ENCODE measurements around the gene ASCC1. TPM values are rescaled to one million over a fixed set of nuclear protein-coding genes. Genes with fewer than 3 reads are reported as not detected.
"Not testable (repeated sequence)": the region's sequence is repeated elsewhere in the genome, so short reads cannot be mapped to it uniquely, and the experiment has no call there.

ASCC1 gene
- total RNA-seq, 1 donor: 14.2 TPM

DNA sequence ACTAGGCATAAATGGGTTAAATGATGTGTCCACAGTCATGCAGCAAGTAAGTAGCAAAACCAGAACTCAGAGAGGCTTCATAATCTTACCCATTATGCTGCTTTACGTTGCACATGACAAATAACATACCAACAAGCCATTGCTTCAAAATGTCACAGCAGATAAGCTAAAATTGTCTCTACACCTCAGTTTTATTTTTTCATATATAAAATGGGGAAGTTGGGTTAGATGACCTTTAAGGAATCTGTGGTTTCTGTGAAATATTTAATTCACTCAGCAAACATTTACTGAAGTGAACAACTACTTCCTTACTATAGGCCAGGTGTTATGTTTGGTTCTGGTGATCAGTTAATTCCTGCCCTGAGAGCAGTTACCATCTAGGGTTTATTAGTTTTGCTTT, 2.2 kb upstream of the ASCC1 start:
- H3K4me1 ChIP-seq (ENCODE audit: insufficient read depth, low read length): peaks cover 54% of the 10 kb centered on the region

DNA sequence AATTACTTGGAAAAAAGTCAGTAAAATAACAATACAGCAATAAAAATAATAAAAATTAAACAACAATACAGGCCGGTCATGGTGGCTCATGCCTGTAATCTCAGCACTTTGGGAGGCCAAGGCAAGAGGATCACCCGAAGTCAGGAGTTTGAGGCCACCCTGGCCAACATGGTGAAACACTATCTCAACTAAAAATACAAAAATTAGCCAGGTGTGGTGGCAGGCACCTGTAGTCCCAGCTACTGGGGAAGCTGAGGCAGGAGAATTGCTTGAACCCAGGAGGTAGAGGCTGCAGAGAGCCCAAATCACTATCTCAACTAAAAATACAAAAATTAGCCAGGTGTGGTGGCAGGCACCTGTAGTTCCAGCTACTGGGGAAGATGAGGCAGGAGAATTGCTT, 4.2 kb downstream of the ASCC1 start:
- peaks cover 17% of the 10 kb centered on the region for H3K4me1 ChIP-seq (ENCODE audit: insufficient read depth, low read length)
- not testable (repeated sequence) for H3K4me3 ChIP-seq (ENCODE audit: low read length); H3K9me3 ChIP-seq (ENCODE audit: low read depth, low read length); H3K27me3 ChIP-seq (ENCODE audit: insufficient read depth, low read length)

More for the DNA sequence above, 2.2 kb upstream of the ASCC1 start:
- Histone ChIP-seq H3K9me3 (ENCODE audit: low read depth, low read length) (no peaks in the 10 kb centered on the region), H3K4me3 (ENCODE audit: low read length) (no peak overlapping the region), H3K27me3 (ENCODE audit: insufficient read depth, low read length) (no peaks in the 10 kb centered on the region)

DNA sequence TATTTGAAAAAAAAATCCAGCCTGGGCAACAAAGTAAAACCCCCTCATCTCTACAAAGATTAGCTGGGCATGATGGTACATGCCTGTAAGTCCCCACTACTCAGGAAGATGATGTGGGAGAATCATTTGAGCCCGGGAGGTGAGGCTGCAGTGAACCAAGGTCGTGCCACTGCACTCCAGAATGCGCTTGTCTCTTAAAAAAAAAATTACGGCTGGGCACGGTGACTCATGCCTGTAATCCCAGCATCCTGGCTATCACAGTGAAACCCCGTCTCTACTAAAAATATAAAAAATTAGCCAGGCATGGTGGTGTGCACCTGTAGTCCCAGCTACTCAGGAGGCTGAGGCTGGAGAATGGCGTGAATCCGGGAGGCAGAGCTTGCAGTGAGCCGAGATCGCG, 4.7 kb downstream of the ASCC1 start:
- not testable (repeated sequence) for H3K4me3 ChIP-seq (ENCODE audit: low read length); H3K9me3 ChIP-seq (ENCODE audit: low read depth, low read length)
- H3K4me1 ChIP-seq (ENCODE audit: insufficient read depth, low read length): peaks cover 13% of the 10 kb centered on the region

DNA sequence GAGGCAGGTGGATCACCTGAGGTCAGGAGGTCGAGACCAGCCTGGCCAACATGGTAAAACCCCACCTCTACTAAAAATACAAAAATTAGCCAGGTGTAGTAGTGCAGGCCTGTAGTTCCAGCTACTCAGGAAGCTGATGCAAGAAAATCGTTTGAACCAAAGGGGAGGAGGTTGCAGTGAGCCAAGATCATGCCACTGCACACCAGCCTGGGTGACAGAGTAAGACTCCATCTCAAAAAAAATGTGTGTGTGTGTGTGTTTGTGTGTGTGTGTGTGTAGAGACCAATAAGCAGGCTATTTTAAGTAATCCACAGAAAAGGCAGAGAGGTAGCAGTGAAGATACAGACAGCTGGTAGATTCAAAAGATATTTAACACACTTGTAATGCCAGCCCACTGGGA, 7.5 kb downstream of the ASCC1 start:
- not testable (repeated sequence) for H3K4me1 ChIP-seq (ENCODE audit: insufficient read depth, low read length); H3K9me3 ChIP-seq (ENCODE audit: low read depth, low read length); H3K27me3 ChIP-seq (ENCODE audit: insufficient read depth, low read length); H3K4me3 ChIP-seq (ENCODE audit: low read length)

More for the DNA sequence above, 4.7 kb downstream of the ASCC1 start:
- not testable (repeated sequence) for H3K27me3 ChIP-seq (ENCODE audit: insufficient read depth, low read length)

DNA sequence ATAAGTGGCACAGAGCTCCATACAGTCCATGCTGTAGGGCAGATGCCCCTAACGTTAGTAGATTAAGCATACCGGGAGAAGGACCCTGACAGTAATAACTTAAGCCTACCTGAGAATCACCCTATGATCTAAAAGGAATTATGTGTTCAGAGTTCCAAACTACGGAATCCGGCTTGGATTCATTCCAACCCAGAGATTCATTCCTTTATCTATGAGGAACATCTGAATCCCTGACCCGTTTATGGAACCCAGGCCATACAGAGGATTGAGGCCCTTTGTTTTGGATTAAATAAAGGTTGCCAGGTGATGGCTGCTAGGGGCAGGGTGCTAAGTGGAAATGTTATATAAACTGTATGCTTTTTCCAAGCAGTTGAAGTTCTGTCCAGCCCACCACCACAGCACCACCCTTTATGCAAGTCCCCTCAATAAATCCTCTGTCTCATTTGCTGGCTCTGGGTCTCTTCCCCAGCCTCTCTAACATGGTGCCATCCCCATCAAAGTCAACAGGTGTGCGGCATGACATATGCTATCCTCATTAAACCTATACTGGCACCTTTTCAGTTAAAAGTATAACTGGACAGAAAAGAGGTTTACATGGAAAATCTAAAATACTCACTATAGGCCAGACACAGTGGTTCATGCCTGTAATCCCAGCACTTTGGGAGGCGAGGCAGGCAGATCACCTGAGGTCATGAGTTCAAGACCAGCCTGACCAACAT, 9.4 kb downstream of the ASCC1 start:
- H3K9me3 ChIP-seq (ENCODE audit: low read depth, low read length): no peaks in the 10 kb centered on the region
- H3K4me3 ChIP-seq (ENCODE audit: low read length): no peak overlapping the region
- H3K4me1 ChIP-seq (ENCODE audit: insufficient read depth, low read length): no peaks in the 10 kb centered on the region
- no peaks in the 10 kb centered on the region for H3K27me3 ChIP-seq (ENCODE audit: insufficient read depth, low read length)

DNA sequence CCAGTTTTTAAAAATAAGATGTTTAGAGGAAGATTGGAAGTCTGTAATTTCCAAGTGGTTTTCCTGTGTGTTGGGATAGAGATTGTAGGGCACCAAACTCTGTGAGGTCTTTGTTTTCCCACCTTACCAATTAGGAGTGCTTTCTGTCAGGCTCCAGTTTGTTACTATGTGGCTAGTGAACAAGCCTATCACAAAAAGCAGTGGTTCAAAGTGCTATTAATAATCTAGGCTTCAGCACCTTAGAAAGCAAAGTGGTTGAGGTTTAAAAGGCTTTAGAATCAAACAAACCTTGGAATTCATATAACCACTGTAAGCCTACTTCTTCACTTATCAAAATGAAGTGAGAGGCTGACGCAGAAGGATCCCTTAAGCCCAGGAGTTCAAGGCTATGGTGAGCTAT, 11.4 kb downstream of the ASCC1 start:
- no peaks in the 10 kb centered on the region for H3K9me3 ChIP-seq (ENCODE audit: low read depth, low read length)
- H3K27me3 ChIP-seq (ENCODE audit: insufficient read depth, low read length): no peaks in the 10 kb centered on the region
- H3K4me3 ChIP-seq (ENCODE audit: low read length): no peak overlapping the region
- H3K4me1 ChIP-seq (ENCODE audit: insufficient read depth, low read length): no peaks in the 10 kb centered on the region

DNA sequence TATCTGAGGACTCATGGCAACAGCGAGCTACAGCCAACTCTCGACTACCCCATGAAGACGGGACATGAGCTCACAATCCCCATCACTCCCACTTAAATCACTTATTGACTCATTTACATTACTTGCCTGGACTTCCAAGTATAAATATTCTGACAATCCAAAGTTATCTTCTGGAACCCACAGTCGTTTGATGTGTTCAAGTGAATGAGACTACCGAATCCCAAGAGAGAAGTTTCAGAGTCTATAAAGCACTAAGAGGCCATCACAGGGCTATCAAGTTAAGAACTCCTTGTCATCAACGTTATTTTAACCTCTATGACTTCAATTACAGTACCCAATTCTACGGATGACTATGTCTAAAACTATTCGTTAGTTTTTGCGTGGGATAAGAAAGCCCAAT, 11.8 kb downstream of the ASCC1 start:
- no peaks in the 10 kb centered on the region for H3K4me1 ChIP-seq (ENCODE audit: insufficient read depth, low read length)
- no peak overlapping the region for H3K4me3 ChIP-seq (ENCODE audit: low read length)
- no peaks in the 10 kb centered on the region for H3K27me3 ChIP-seq (ENCODE audit: insufficient read depth, low read length)
- H3K9me3 ChIP-seq (ENCODE audit: low read depth, low read length): no peaks in the 10 kb centered on the region

DNA sequence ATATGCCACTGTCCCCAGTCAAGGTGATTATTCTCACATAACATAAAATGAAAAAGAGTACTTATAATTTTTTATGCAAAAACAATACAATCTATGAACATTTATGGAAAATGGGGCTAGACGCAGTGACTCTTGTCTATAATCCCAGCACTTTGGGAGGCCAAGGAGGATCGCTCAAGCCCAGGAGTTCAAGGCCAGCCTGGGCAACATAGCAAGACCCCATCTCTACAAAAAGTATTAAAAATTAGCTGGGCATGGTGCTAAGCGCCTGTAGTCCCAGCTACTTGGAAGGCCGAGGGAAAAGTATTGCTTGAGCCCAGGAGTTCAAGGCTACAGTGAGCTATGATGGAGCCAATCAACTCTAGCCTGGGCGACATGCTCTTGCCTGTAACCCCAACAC, 14.8 kb downstream of the ASCC1 start:
- H3K9me3 ChIP-seq (ENCODE audit: low read depth, low read length): no peaks in the 10 kb centered on the region
- H3K4me1 ChIP-seq (ENCODE audit: insufficient read depth, low read length): no peaks in the 10 kb centered on the region
- no peaks in the 10 kb centered on the region for H3K27me3 ChIP-seq (ENCODE audit: insufficient read depth, low read length)
- no peak overlapping the region for H3K4me3 ChIP-seq (ENCODE audit: low read length)

DNA sequence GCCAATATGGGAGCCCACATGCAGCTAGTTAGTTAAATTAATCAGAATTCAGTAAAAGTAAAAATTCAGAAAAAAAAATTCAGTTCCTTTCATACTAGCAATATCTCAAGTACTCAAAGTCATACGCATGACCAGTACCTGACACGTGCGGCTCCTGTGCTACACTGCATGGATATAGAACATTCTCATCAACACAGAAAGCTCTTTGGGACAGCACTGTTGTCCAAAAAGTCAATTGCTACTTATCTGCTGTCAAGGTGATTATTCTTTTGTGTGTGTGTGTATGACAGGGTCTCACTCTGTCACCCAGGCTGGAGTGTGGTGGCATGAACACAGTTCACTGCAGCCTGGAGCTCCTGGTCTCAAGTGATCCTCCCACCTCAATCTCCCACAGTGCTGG, 15.2 kb downstream of the ASCC1 start:
- H3K4me1 ChIP-seq (ENCODE audit: insufficient read depth, low read length): no peaks in the 10 kb centered on the region
- H3K9me3 ChIP-seq (ENCODE audit: low read depth, low read length): no peaks in the 10 kb centered on the region
- H3K4me3 ChIP-seq (ENCODE audit: low read length): no peak overlapping the region
- H3K27me3 ChIP-seq (ENCODE audit: insufficient read depth, low read length): no peaks in the 10 kb centered on the region

DNA sequence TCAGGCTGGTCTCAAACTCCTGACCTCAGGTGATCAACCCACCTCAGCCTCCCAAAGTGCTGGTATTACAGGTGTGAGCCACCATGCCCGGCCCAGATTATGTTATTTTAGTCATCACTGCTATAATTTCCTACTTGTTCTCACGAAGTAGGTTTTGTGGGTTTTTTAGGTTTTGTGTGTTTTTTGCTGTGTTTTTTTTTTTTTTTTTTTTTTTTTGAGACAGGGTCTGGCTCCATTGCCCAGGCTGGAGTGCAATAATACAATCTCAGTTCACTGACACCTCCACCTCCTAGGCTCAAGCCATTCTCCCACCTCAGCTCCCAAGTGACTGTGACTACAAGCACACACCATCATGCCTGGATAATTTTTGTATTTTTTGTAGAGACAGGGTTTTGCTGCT, 21.1 kb downstream of the ASCC1 start:
- Histone ChIP-seq H3K27me3 (ENCODE audit: insufficient read depth, low read length) (no peaks in the 10 kb centered on the region), H3K4me3 (ENCODE audit: low read length) (no peak overlapping the region), H3K4me1 (ENCODE audit: insufficient read depth, low read length) (no peaks in the 10 kb centered on the region), H3K9me3 (ENCODE audit: low read depth, low read length) (no peaks in the 10 kb centered on the region)

DNA sequence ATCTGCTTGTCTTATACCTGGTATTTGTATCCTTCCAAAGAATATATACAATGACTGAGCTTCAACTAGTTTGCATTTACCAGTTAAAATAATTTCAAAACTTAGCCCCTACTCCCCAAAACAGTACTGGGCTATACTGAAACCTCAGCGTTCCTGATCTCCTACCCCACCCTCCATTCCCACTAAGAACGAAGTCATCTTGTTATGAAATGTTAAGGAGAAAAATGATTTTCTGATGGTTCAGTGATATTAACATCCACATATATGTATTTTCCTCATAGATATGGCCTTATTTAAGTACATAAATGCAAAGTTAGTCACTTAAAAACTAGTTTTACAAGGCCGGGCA, 29.1 kb downstream of the ASCC1 start:
- H3K4me3 ChIP-seq (ENCODE audit: low read length): no peak overlapping the region
- H3K4me1 ChIP-seq (ENCODE audit: insufficient read depth, low read length): peaks cover 13% of the 10 kb centered on the region
- H3K27me3 ChIP-seq (ENCODE audit: insufficient read depth, low read length): no peaks in the 10 kb centered on the region
- peaks cover 6% of the 10 kb centered on the region for H3K9me3 ChIP-seq (ENCODE audit: low read depth, low read length)

DNA sequence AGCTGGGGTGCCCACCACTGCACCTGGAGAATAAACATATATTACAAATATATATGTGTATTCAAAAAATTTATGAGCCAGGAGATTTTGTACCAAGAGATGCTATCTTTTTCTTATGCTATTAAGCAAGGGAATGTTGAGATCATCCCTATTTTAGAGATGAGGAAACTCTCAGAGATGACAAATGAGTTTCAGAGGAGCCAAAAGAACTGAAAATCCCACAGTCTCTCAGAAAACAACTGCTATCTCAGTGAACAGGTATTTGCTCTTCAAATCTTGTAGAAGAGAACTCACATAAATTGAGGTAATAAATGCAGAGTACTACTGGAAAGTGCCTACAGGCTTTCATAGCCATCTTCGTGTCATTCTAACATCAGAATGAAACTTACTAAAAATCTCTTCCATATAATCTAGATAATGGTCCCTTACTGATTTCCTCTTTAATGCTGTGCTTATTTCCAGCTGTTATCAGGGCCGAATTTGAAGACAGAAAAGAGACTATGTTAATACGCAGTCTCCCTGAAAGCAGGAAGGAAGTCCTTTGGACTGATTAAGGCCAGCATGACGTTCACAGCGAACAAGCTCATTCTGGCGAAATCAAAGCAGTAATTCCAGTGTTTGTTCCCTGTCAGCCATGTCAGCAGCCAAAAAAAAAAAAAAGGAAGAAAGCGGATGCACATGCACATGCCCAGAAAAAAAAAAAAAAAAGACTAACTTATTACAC, 29.7 kb downstream of the ASCC1 start:
- Histone ChIP-seq H3K27me3 (ENCODE audit: insufficient read depth, low read length) (no peaks in the 10 kb centered on the region), H3K4me1 (ENCODE audit: insufficient read depth, low read length) (peaks cover 13% of the 10 kb centered on the region), H3K4me3 (ENCODE audit: low read length) (no peak overlapping the region), H3K9me3 (ENCODE audit: low read depth, low read length) (peaks cover 6% of the 10 kb centered on the region)

DNA sequence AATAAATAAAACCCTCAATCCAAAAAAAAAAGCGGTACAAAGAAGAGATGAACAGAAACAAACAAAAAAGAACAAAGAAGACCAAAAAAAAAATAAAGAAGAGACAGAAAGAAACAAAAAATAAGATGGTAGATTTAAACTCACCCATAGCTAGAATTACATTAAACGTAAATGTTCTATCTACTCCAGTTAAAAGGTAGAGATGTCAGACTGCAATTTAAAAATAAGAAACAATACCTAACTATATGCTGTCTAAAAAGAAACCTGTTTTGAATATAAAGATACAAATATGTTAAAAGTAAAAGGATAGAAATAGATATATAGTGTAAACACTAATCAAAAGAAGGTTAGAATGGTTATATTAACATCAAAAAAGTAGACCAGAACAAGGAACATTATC, 31.9 kb downstream of the ASCC1 start:
- peaks cover 6% of the 10 kb centered on the region for H3K9me3 ChIP-seq (ENCODE audit: low read depth, low read length)
- no peaks in the 10 kb centered on the region for H3K27me3 ChIP-seq (ENCODE audit: insufficient read depth, low read length)
- peaks cover 13% of the 10 kb centered on the region for H3K4me1 ChIP-seq (ENCODE audit: insufficient read depth, low read length)
- H3K4me3 ChIP-seq (ENCODE audit: low read length): no peak overlapping the region

DNA sequence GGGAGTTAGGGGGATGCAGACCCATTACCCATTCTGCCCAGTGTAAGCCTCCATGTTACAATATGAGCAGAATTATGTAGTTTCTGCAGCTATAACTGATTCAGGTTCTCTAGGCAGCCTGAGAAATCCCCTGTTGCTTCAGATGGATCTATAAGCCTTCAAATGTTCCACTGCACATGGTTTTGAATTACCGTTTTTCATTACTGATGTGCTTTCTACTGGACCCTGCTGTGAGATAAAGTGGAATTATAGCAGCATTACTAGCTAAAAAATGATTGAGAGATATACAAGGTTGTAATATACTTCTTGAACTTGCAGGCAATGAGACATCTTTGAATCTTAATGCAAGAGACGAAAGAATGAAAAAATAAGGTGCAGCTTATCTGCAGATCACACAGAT, 38.6 kb downstream of the ASCC1 start:
- peaks cover 5% of the 10 kb centered on the region for H3K4me1 ChIP-seq (ENCODE audit: insufficient read depth, low read length)
- H3K27me3 ChIP-seq (ENCODE audit: insufficient read depth, low read length): no peaks in the 10 kb centered on the region
- no peak overlapping the region for H3K4me3 ChIP-seq (ENCODE audit: low read length)
- H3K9me3 ChIP-seq (ENCODE audit: low read depth, low read length): no peaks in the 10 kb centered on the region

DNA sequence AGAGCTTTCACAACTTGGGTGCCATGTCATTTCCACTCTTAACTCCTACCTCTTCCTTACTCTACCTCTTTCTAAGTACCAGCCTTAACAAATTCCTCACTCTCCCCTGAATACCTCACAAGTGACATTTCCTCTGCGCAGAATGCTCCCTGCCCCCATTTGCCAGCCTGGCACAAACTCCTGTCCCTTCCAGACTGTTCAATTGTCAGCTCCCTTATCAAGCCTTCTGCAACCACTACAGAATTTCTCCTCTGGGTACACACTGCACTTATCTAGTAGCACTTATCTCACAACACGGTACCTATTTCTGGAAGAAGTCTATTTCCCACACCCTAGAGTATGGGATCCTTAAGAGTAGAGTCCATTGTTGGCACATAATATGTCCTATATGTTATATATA, 39.4 kb downstream of the ASCC1 start:
- no peaks in the 10 kb centered on the region for H3K9me3 ChIP-seq (ENCODE audit: low read depth, low read length)
- peaks cover 5% of the 10 kb centered on the region for H3K4me1 ChIP-seq (ENCODE audit: insufficient read depth, low read length)
- no peaks in the 10 kb centered on the region for H3K27me3 ChIP-seq (ENCODE audit: insufficient read depth, low read length)
- no peak overlapping the region for H3K4me3 ChIP-seq (ENCODE audit: low read length)

DNA sequence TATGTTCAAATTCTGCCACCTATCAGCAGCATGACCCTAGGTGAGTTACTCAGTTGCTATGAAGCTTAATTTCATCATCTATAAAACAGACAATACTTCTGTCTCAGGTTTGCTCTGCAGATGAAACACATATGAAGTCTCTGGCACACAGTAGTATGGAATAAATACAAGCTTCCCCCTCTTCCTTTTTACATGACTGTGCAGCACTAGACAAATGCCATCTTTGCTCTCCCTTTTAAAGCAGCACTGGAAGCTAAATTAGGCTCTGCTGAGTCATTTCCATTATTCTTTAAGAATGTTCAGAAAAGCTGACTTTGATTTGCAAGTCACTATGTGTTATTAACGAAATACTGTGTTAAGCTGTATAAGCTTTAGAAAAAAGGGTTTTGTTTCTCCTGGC, 40.9 kb downstream of the ASCC1 start:
- Histone ChIP-seq H3K27me3 (ENCODE audit: insufficient read depth, low read length) (no peaks in the 10 kb centered on the region), H3K4me3 (ENCODE audit: low read length) (no peak overlapping the region), H3K9me3 (ENCODE audit: low read depth, low read length) (no peaks in the 10 kb centered on the region), H3K4me1 (ENCODE audit: insufficient read depth, low read length) (peaks cover 5% of the 10 kb centered on the region)
